ENCODE data around the gene WDFY4.

WDFY4 gene

GRCh38 chr10:48685731-48686130 is 1.1 kb downstream of the WDFY4 start:
- DNase-seq (ENCODE audit: low read depth) = no peak
- no peak overlapping the region for H3K4me3 ChIP-seq (ENCODE audit: low read length)
- no peak for TF ChIP-seq CTCF (conservative IDR thresholded peaks at IDR 0.05; ENCODE audit: low read depth, low read length)

- no peak overlapping the region for H3K4me3 ChIP-seq (ENCODE audit: low read length)
- TF ChIP-seq CTCF (conservative IDR thresholded peaks at IDR 0.05; ENCODE audit: low read depth, low read length) = no peak
- no peak for DNase-seq (ENCODE audit: low read depth)
Measured at GRCh38 chr10:48690791-48691660, 6.4 kb downstream of the WDFY4 start.

- no peak for TF ChIP-seq CTCF (conservative IDR thresholded peaks at IDR 0.05; ENCODE audit: low read depth, low read length)
- H3K4me3 ChIP-seq (ENCODE audit: low read length) = no peak overlapping the region
- DNase-seq (ENCODE audit: low read depth) = no peak
Measured at GRCh38 chr10:48691812-48692528, 7.3 kb downstream of the WDFY4 start.

- DNase-seq (ENCODE audit: low read depth) = no peak
- no peak for TF ChIP-seq CTCF (conservative IDR thresholded peaks at IDR 0.05; ENCODE audit: low read depth, low read length)
- no peak overlapping the region for H3K4me3 ChIP-seq (ENCODE audit: low read length)
Measured at GRCh38 chr10:48692748-48693147, 8.1 kb downstream of the WDFY4 start.

GRCh38 chr10:48693206-48693605 is 8.5 kb downstream of the WDFY4 start:
- TF ChIP-seq CTCF (conservative IDR thresholded peaks at IDR 0.05; ENCODE audit: low read depth, low read length) = no peak
- no peak for DNase-seq (ENCODE audit: low read depth)
- no peak overlapping the region for H3K4me3 ChIP-seq (ENCODE audit: low read length)

- DNase-seq (ENCODE audit: low read depth) = no peak
- no peak for TF ChIP-seq CTCF (conservative IDR thresholded peaks at IDR 0.05; ENCODE audit: low read depth, low read length)
- no peak overlapping the region for H3K4me3 ChIP-seq (ENCODE audit: low read length)
Measured at GRCh38 chr10:48694371-48695030, 9.8 kb downstream of the WDFY4 start.

Data from retinal pigment epithelial cell (primary cell).